Measurements from ENCODE around the gene MZT2B.

DNA sequence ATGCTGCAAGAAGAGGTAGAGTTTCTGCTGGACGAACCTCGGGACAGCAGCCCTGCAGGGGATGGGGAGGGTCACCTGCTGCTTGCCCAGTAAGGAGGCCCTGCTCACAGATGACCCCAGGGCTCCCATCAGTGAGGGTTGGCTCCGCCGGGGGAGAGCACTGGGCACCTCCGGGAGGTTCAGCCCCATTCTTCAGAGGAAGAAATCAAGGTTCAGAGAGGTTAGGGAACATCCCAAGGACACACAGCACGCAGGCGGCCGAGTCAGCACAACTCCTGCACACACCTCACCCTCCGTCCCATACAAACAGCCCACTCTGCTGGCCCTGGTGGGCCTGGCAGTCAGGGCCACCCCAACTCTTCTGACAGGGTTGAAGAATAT, 25.4 kb upstream of the MZT2B start:
- TF ChIP-seq POLR2AphosphoS5 (IDR thresholded peaks at IDR 0.05; ENCODE audit: low read depth): no peak
- TF ChIP-seq, protein P1, sequence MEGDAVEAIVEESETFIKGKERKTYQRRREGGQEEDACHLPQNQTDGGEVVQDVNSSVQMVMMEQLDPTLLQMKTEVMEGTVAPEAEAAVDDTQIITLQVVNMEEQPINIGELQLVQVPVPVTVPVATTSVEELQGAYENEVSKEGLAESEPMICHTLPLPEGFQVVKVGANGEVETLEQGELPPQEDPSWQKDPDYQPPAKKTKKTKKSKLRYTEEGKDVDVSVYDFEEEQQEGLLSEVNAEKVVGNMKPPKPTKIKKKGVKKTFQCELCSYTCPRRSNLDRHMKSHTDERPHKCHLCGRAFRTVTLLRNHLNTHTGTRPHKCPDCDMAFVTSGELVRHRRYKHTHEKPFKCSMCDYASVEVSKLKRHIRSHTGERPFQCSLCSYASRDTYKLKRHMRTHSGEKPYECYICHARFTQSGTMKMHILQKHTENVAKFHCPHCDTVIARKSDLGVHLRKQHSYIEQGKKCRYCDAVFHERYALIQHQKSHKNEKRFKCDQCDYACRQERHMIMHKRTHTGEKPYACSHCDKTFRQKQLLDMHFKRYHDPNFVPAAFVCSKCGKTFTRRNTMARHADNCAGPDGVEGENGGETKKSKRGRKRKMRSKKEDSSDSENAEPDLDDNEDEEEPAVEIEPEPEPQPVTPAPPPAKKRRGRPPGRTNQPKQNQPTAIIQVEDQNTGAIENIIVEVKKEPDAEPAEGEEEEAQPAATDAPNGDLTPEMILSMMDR (IDR thresholded peaks at IDR 0.05; ENCODE audit: insufficient read depth, low read length): no peak
